ENCODE measurements around the gene ENTHD1. TPM values are rescaled to one million over a fixed set of nuclear protein-coding genes. Genes with fewer than 3 reads are reported as not detected.

ENTHD1 gene
- total RNA-seq, 4 donors from 2014 or later, result 0.14 TPM; not detected in 3

DNA sequence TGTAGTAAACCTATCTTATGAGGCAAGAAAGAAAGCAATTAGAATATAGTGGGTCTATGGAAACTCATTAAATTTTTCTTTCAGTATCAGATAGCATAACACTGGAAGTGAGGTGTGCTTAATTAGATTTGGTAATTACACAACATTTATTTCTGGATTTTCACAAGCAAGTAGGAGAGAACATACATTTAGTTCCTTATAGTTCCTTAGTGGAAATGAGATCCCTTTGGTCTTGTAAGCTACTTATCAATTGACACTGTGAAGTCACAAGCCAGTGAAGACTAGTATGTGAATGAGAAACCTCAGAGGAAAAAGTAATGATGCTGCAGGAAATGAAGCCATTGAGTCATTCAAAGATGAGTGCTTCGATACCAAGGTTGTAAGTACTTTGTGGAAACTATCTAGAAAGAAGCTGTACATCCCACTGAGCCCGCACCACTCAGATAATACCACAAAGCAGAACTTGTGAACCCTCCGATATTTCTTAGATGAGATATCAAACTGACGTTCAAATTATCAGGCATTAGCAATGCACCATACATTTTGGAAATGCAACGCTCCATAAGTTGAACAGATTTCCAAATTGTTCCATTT lies 53.5 kb downstream of the ENTHD1 start:
- no peaks in the 10 kb centered on the region for H3K9me3 ChIP-seq
- H3K27me3 ChIP-seq, result peaks cover 0 to 9% of the 10 kb centered on the region in 2 donors
- no peaks in the 10 kb centered on the region for H3K36me3 ChIP-seq
- H3K4me3 ChIP-seq, result no peak overlapping the region
- DNase-seq, result no peak
- intact Hi-C loops (cut with DNase I; ENCODE audit: low total_unique reads), result no loop called here
- TF ChIP-seq, protein P1, sequence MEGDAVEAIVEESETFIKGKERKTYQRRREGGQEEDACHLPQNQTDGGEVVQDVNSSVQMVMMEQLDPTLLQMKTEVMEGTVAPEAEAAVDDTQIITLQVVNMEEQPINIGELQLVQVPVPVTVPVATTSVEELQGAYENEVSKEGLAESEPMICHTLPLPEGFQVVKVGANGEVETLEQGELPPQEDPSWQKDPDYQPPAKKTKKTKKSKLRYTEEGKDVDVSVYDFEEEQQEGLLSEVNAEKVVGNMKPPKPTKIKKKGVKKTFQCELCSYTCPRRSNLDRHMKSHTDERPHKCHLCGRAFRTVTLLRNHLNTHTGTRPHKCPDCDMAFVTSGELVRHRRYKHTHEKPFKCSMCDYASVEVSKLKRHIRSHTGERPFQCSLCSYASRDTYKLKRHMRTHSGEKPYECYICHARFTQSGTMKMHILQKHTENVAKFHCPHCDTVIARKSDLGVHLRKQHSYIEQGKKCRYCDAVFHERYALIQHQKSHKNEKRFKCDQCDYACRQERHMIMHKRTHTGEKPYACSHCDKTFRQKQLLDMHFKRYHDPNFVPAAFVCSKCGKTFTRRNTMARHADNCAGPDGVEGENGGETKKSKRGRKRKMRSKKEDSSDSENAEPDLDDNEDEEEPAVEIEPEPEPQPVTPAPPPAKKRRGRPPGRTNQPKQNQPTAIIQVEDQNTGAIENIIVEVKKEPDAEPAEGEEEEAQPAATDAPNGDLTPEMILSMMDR (IDR thresholded peaks at IDR 0.05), result no peak
- TF ChIP-seq POLR2A (IDR thresholded peaks at IDR 0.05), result no peak
- no peak overlapping the region for H3K27ac ChIP-seq
- no peaks in the 10 kb centered on the region for H3K4me1 ChIP-seq

DNA sequence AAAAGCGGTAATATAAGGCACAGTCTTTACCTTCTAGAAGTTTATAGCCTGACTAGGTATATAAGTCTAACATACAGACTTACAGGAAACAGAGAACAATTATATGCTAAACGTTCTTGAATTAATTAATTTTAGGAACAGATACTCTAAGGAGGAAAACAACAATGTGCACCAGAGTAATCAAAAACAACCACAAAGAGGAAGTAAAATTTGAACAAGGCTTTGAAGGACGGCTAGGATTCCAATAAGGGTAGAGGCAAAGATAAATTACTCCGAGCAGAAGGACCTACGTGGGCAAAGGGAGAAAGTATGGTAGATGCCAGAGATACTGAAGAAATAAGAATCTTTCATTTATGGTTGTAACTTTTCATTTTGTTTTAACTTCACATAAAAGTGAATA lies 54.4 kb downstream of the ENTHD1 start:
- no peaks in the 10 kb centered on the region for H3K4me1 ChIP-seq
- no peak overlapping the region for H3K27ac ChIP-seq
- H3K4me3 ChIP-seq, result no peak overlapping the region
- intact Hi-C loops (cut with DNase I; ENCODE audit: low total_unique reads), result no loop called here
- H3K9me3 ChIP-seq, result no peaks in the 10 kb centered on the region
- peaks cover 0 to 9% of the 10 kb centered on the region in 2 donors for H3K27me3 ChIP-seq
- H3K36me3 ChIP-seq, result no peaks in the 10 kb centered on the region
- no peak for DNase-seq
- no peak for TF ChIP-seq POLR2A (IDR thresholded peaks at IDR 0.05)

DNA sequence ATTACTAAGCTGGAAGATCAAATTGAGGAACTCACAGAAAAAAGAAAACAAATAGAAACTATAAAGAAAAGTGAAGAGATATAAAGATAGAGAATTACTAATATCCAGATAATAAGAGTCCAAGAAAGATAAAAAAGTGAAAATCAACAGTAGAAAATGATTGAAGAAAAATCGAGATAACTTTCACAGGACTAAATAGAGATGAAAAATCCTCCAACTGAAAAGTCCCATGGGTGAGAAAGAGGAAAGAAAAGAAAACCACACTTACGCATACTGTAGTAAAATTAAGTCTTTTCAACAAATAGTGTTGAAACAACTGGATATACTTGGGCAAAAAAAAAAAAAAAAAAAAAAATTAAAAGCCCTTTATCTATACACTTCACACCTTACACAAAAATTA lies 60.0 kb downstream of the ENTHD1 start:
- Histone ChIP-seq H3K27ac (no peak overlapping the region), H3K4me3 (no peak overlapping the region), H3K4me1 (no peaks in the 10 kb centered on the region), H3K36me3 (no peaks in the 10 kb centered on the region), H3K9me3 (no peaks in the 10 kb centered on the region), H3K27me3 (peaks cover 0 to 26% of the 10 kb centered on the region in 2 donors)
- DNase-seq, result no peak
- intact Hi-C loops (cut with DNase I; ENCODE audit: low total_unique reads), result no loop called here
- TF ChIP-seq POLR2A (IDR thresholded peaks at IDR 0.05), result no peak
- TF ChIP-seq, protein P1 (IDR thresholded peaks at IDR 0.05), result no peak

DNA sequence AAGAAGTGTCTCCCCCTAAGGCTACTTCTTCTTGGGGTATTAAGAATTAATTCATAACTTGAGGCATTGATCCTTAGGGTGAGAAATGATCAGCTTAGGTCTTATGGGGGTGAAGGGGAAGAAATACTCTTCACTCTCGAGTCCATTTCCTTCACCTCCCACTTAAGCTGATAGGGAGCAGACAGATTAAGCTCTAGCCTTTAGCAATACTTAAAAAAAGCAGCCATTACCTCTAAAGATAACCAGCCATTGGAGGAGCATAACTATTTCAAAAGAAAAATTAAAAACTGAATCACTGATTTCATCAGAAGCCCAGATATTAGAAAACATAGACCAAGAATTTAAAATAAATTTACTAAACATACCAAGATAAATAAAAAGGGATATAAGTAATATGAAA lies 60.5 kb downstream of the ENTHD1 start:
- H3K27me3 ChIP-seq, result peaks cover 0 to 22% of the 10 kb centered on the region in 2 donors
- intact Hi-C loops (cut with DNase I; ENCODE audit: low total_unique reads), result no loop called here
- no peak for DNase-seq
- no peak for TF ChIP-seq POLR2A (IDR thresholded peaks at IDR 0.05)
- TF ChIP-seq, protein P1 (IDR thresholded peaks at IDR 0.05), result no peak
- no peaks in the 10 kb centered on the region for H3K9me3 ChIP-seq
- no peaks in the 10 kb centered on the region for H3K4me1 ChIP-seq
- H3K36me3 ChIP-seq, result no peaks in the 10 kb centered on the region
- no peak overlapping the region for H3K4me3 ChIP-seq
- H3K27ac ChIP-seq, result no peak overlapping the region

DNA sequence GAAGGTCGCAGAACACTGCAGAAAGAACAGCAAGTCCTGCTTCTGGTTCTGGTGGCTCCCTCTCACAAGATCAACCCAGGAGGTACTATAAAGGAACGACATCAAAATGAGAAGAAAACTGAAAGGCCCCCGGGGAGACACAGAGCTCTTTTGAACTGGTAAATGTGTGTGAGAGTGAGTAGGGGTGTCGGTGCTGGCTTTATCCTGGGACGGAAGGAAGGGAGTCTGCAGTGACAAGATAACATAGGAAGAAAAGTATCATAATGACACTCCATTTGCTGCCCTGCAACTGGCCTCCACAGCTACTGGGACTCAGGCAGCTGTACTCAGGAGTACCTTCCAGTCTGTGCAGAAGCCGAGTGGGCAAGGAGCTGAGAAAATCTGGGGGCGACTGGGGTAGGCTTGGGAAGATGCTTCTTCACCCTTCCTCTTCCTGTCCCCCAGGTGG lies 60.9 kb downstream of the ENTHD1 start:
- Histone ChIP-seq H3K9me3 (no peaks in the 10 kb centered on the region), H3K4me3 (no peak overlapping the region), H3K27me3 (peaks cover 0 to 21% of the 10 kb centered on the region in 2 donors), H3K36me3 (no peaks in the 10 kb centered on the region), H3K4me1 (no peaks in the 10 kb centered on the region), H3K27ac (no peak overlapping the region)
- DNase-seq, result no peak
- intact Hi-C loops (cut with DNase I; ENCODE audit: low total_unique reads), result no loop called here
- no peak for TF ChIP-seq POLR2A (IDR thresholded peaks at IDR 0.05)
- TF ChIP-seq, protein P1 (IDR thresholded peaks at IDR 0.05), result no peak

Data from uterus (tissue), 4 donors.